SU-DHL-6 (cell line): ENCODE measurements around the gene MT1B.

ENCODE experiments used
- CTCF ChIP-seq: fragments of 200-600 bp; sonication (generic); IDR thresholded peaks from one replicate; pipeline ENCODE4 v1.5.1; 2017; ENCODE audit warnings: antibody characterized with exemption, mild to moderate bottlenecking, low read length, moderate library complexity; ENCODE audit not compliant: insufficient read depth, poor library complexity, severe bottlenecking
- EZH2phosphoT487 ChIP-seq: fragments of 200-600 bp; sonication (generic), shearing (Covaris generic); conservative IDR thresholded peaks from 2 replicates; pipeline ENCODE4 v1.6.1; 2018; ENCODE audit warnings: mild to moderate bottlenecking, antibody characterized with exemption, low read length, moderate library complexity, mixed read lengths

DNA sequence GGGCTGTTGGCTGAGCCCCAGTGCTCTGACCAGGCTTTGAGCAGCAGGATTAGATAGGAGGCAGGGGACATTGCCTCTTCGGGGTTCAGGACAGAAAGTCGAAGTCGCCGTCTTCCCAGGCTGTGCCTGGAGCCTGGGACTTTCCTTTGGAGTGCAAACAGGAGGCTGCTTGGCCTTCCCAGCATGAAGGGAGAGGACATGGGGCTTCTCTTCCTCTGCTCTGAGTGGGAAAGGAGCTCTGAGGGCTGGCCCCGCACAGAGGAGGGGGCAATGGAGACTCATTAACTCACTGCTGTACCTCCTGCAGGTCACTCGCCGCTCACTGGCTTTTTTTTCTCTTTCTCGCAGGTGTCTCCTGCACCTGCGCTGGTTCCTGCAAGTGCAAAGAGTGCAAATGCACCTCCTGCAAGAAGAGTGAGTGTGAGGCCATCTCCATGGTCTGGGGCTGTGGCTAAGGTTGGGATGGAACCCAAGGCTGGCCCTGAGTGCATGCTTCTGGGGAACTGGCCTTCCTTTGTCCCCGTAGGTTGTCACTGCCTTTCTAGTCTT lies 6.7 kb downstream of the MT1B start:
- TF ChIP-seq CTCF (no peak), EZH2phosphoT487 (no peak)
